ENCODE data around the gene GRID1.

GRID1 gene

GRCh38 chr10:85666987-85667386, 699.6 kb downstream of the GRID1 start:
- H3K9me3 ChIP-seq (ENCODE audit: low read depth, low read length), result no peaks in the 10 kb centered on the region
- no peak overlapping the region for H3K9ac ChIP-seq (ENCODE audit: insufficient read length)
- H3K4me3 ChIP-seq, result no peak overlapping the region
- TF ChIP-seq POLR2AphosphoS5 (IDR thresholded peaks at IDR 0.05; ENCODE audit: borderline replicate concordance, low read depth, low read length), result no peak
- TF ChIP-seq EZH2 (IDR thresholded peaks at IDR 0.05), result no peak
- no peak for TF ChIP-seq FOXP2 (optimal IDR thresholded peaks at IDR 0.05; ENCODE audit: control extremely low read depth, extremely low read length, insufficient read depth)
- H3K27ac ChIP-seq, result no peak overlapping the region
- H3K36me3 ChIP-seq (ENCODE audit: insufficient read depth, low read length), result no peaks in the 10 kb centered on the region
- DNase-seq (ENCODE audit: low read depth, low spot score), result no peak

DNA sequence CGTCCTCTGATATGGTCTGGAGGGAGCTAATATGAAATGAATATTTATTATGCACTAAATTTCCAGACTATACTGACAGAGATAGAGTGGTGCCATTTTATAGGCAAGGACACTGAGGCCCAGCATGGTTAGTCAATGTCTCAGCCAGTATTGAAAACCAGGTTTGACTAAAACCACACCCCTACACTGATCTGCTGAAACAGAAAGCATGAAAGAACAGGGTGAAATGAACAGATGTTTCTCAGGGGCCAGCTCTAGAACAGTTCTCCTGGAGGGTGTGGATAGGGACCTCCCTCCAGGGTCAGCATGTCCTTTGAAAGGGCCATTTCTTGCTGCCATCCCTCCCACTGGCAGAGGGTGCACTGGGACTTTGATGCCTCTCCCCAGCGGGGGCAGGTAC, 700.5 kb downstream of the GRID1 start:
- no peaks in the 10 kb centered on the region for H3K36me3 ChIP-seq (ENCODE audit: insufficient read depth, low read length)
- H3K27ac ChIP-seq, result no peak overlapping the region
- no peak overlapping the region for H3K4me3 ChIP-seq
- TF ChIP-seq EZH2 (IDR thresholded peaks at IDR 0.05) (no peak), POLR2AphosphoS5 (IDR thresholded peaks at IDR 0.05; ENCODE audit: borderline replicate concordance, low read depth, low read length) (no peak), FOXP2 (optimal IDR thresholded peaks at IDR 0.05; ENCODE audit: control extremely low read depth, extremely low read length, insufficient read depth) (no peak)
- no peak for DNase-seq (ENCODE audit: low read depth, low spot score)
- H3K9me3 ChIP-seq (ENCODE audit: low read depth, low read length), result no peaks in the 10 kb centered on the region
- no peak overlapping the region for H3K9ac ChIP-seq (ENCODE audit: insufficient read length)

- Histone ChIP-seq H3K9ac (ENCODE audit: insufficient read length) (no peak overlapping the region), H3K36me3 (ENCODE audit: insufficient read depth, low read length) (no peaks in the 10 kb centered on the region), H3K9me3 (ENCODE audit: low read depth, low read length) (no peaks in the 10 kb centered on the region), H3K4me3 (no peak overlapping the region), H3K27ac (no peak overlapping the region)
- DNase-seq (ENCODE audit: low read depth, low spot score), result no peak
- TF ChIP-seq EZH2 (IDR thresholded peaks at IDR 0.05), result no peak
- TF ChIP-seq POLR2AphosphoS5 (IDR thresholded peaks at IDR 0.05; ENCODE audit: borderline replicate concordance, low read depth, low read length), result no peak
- no peak for TF ChIP-seq FOXP2 (optimal IDR thresholded peaks at IDR 0.05; ENCODE audit: control extremely low read depth, extremely low read length, insufficient read depth)
Observed at GRCh38 chr10:85665681-85666080, 700.9 kb downstream of the GRID1 start.

- DNase-seq (ENCODE audit: low read depth, low spot score), result no peak
- Histone ChIP-seq H3K4me3 (no peak overlapping the region), H3K9me3 (ENCODE audit: low read depth, low read length) (no peaks in the 10 kb centered on the region), H3K9ac (ENCODE audit: insufficient read length) (no peak overlapping the region), H3K27ac (no peak overlapping the region), H3K36me3 (ENCODE audit: insufficient read depth, low read length) (no peaks in the 10 kb centered on the region)
- TF ChIP-seq POLR2AphosphoS5 (IDR thresholded peaks at IDR 0.05; ENCODE audit: borderline replicate concordance, low read depth, low read length) (no peak), EZH2 (IDR thresholded peaks at IDR 0.05) (no peak), FOXP2 (optimal IDR thresholded peaks at IDR 0.05; ENCODE audit: control extremely low read depth, extremely low read length, insufficient read depth) (no peak)
Observed at GRCh38 chr10:85665078-85665477, 701.5 kb downstream of the GRID1 start.

DNA sequence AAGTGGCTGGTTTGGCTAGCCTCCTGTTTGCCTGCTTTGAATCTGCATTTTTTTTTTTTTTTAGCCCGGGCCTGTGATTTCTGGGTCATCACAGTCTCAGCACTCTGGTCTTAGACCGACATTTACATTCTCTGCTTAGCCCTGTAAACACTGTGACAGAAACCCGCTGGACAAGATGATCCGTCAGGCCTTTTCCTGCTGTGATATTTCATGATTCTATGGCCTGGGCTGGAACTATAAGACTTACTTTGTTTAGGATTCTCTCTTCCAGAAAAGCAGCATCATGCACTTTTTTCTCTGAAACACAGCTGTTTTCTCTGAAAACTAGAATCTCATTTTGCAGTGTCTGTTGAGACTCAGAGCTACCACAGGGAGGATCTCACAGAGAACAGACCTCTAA, 705.5 kb downstream of the GRID1 start:
- H3K27ac ChIP-seq, result no peak overlapping the region
- no peak overlapping the region for H3K4me3 ChIP-seq
- no peak for TF ChIP-seq FOXP2 (optimal IDR thresholded peaks at IDR 0.05; ENCODE audit: control extremely low read depth, extremely low read length, insufficient read depth)
- TF ChIP-seq EZH2 (IDR thresholded peaks at IDR 0.05), result no peak
- no peak for TF ChIP-seq POLR2AphosphoS5 (IDR thresholded peaks at IDR 0.05; ENCODE audit: borderline replicate concordance, low read depth, low read length)
- no peaks in the 10 kb centered on the region for H3K9me3 ChIP-seq (ENCODE audit: low read depth, low read length)
- H3K36me3 ChIP-seq (ENCODE audit: insufficient read depth, low read length), result no peaks in the 10 kb centered on the region
- DNase-seq (ENCODE audit: low read depth, low spot score), result no peak
- H3K9ac ChIP-seq (ENCODE audit: insufficient read length), result no peak overlapping the region

DNA sequence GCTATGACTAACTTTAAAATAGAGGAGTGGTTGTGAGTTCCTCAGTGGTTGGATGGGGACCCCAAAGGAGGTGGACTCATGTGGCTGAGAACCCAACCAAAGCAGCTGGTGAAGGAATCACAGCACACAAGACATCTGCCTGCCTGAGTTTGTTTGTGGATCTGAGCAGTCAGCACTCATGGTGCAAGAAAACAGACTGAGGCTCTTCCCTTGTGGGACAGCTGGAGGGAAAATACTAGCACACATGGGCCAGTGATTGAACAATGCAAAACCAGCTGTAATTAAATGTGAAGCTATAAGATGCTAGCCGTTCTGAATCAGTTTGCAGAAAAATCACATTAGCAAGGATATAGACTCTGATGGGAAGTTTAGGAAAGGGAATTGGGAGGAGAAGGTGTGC, 707.3 kb downstream of the GRID1 start:
- H3K27ac ChIP-seq, result no peak overlapping the region
- H3K4me3 ChIP-seq, result no peak overlapping the region
- H3K9ac ChIP-seq (ENCODE audit: insufficient read length), result no peak overlapping the region
- no peak for DNase-seq (ENCODE audit: low read depth, low spot score)
- TF ChIP-seq POLR2AphosphoS5 (IDR thresholded peaks at IDR 0.05; ENCODE audit: borderline replicate concordance, low read depth, low read length) (no peak), FOXP2 (optimal IDR thresholded peaks at IDR 0.05; ENCODE audit: control extremely low read depth, extremely low read length, insufficient read depth) (no peak), EZH2 (IDR thresholded peaks at IDR 0.05) (no peak)
- no peaks in the 10 kb centered on the region for H3K9me3 ChIP-seq (ENCODE audit: low read depth, low read length)
- H3K36me3 ChIP-seq (ENCODE audit: insufficient read depth, low read length), result no peaks in the 10 kb centered on the region

- DNase-seq (ENCODE audit: low read depth, low spot score), result no peak
Observed at GRCh38 chr10:85658518-85658917, 708.1 kb downstream of the GRID1 start.

DNA sequence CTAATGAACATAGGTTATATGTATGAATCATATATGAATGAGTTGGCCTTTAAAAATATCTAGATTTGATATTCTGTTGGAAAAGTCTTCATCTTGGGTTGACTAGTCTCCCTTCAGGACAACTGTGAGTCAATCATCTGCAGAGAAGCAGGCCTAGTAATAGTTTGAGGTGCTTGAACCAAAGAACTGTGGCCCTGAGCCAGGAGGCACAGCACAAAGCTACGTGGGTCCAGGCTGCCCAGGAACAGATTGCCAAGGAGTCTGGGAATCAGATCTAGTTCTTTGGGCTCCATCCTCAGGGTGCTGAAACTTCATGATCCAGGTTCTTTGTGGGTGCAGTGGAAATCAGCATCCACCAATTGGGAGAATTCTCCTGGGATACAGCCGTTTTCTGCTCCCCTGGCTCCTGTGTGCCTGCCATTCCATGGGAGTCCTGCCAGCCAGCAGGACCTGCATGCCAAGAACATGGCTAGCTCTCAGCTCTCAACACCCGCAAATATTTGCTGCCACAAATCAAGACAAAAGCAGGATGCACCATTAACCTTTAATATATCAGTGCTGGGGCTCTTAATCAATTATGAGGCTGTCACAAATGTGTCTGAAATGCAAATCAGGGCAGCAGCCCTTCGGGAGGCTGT, 709.0 kb downstream of the GRID1 start:
- Histone ChIP-seq H3K27ac (no peak overlapping the region), H3K4me3 (no peak overlapping the region), H3K9ac (ENCODE audit: insufficient read length) (no peak overlapping the region), H3K36me3 (ENCODE audit: insufficient read depth, low read length) (no peaks in the 10 kb centered on the region), H3K9me3 (ENCODE audit: low read depth, low read length) (no peaks in the 10 kb centered on the region)
- no peak for TF ChIP-seq EZH2 (IDR thresholded peaks at IDR 0.05)
- DNase-seq (ENCODE audit: low read depth, low spot score), result no peak

More at GRCh38 chr10:85658518-85658917, 708.1 kb downstream of the GRID1 start:
- Histone ChIP-seq H3K9me3 (ENCODE audit: low read depth, low read length) (no peaks in the 10 kb centered on the region), H3K4me3 (no peak overlapping the region), H3K36me3 (ENCODE audit: insufficient read depth, low read length) (no peaks in the 10 kb centered on the region), H3K27ac (no peak overlapping the region), H3K9ac (ENCODE audit: insufficient read length) (no peak overlapping the region)
- TF ChIP-seq POLR2AphosphoS5 (IDR thresholded peaks at IDR 0.05; ENCODE audit: borderline replicate concordance, low read depth, low read length) (no peak), FOXP2 (optimal IDR thresholded peaks at IDR 0.05; ENCODE audit: control extremely low read depth, extremely low read length, insufficient read depth) (no peak), EZH2 (IDR thresholded peaks at IDR 0.05) (no peak)

DNA sequence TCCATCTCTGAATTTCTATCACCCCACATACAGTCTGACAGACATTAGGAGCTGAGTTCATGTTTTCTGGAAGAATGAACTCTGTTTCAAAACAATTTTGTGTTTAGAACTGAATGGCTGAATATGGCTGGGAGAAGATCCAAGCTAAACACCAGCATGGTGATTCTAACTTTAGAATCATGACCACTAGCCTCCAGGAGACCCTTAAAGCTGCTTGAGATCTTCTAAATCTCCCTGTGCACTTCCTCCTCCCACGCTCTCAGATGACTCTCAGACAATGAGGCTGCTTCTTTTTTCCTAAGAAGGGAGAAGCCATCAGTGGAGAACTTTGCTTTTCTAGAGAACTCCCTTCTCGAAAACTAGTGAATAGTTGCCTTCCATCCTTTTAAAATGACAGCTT, 711.2 kb downstream of the GRID1 start:
- Histone ChIP-seq H3K36me3 (ENCODE audit: insufficient read depth, low read length) (no peaks in the 10 kb centered on the region), H3K9me3 (ENCODE audit: low read depth, low read length) (no peaks in the 10 kb centered on the region), H3K9ac (ENCODE audit: insufficient read length) (no peak overlapping the region), H3K4me3 (no peak overlapping the region), H3K27ac (no peak overlapping the region)
- DNase-seq (ENCODE audit: low read depth, low spot score), result no peak
- TF ChIP-seq EZH2 (IDR thresholded peaks at IDR 0.05) (no peak), FOXP2 (optimal IDR thresholded peaks at IDR 0.05; ENCODE audit: control extremely low read depth, extremely low read length, insufficient read depth) (no peak), POLR2AphosphoS5 (IDR thresholded peaks at IDR 0.05; ENCODE audit: borderline replicate concordance, low read depth, low read length) (no peak)
